NCI-H1694 treated with DMSO at 0.1 percent for 48 hours (cell line): ENCODE results near the gene NOL11.
"Not testable (repeated sequence)": the region's sequence is repeated elsewhere in the genome, so short reads cannot be mapped to it uniquely, and the experiment has no call there.

Source experiments
- DNase-seq: peaks from one replicate; lab custom pipeline; 2025; lab: John Stamatoyannopoulos, UW

Gene NOL11

GRCh38 chr17:67717624-67718324, at the start of gene NOL11:
NOL11 (plus strand) TSS chr17:67717936; CDS start chr17:67717948, 12 bp downstream.
- DNase-seq = peak; percentile 98

- peak; percentile 24 for DNase-seq
Observed at GRCh38 chr17:67671493-67671892, 46.2 kb upstream of the NOL11 start.

GRCh38 chr17:67672592-67673335, 45.0 kb upstream of the NOL11 start:
- no peak for DNase-seq

GRCh38 chr17:67675481-67675880, 42.3 kb upstream of the NOL11 start:
- no peak for DNase-seq

GRCh38 chr17:67676305-67676704, 41.4 kb upstream of the NOL11 start:
- DNase-seq = no peak

GRCh38 chr17:67678414-67678813, 39.3 kb upstream of the NOL11 start:
- DNase-seq = no peak

GRCh38 chr17:67679225-67679624, 38.5 kb upstream of the NOL11 start:
- no peak for DNase-seq

- DNase-seq = no peak
Observed at GRCh38 chr17:67679721-67680120, 38.0 kb upstream of the NOL11 start.

GRCh38 chr17:67680445-67681224, 37.1 kb upstream of the NOL11 start:
- DNase-seq = no peak

- no peak for DNase-seq
Observed at GRCh38 chr17:67682196-67682595, 35.5 kb upstream of the NOL11 start.

GRCh38 chr17:67685351-67685750, 32.4 kb upstream of the NOL11 start:
- no peak for DNase-seq

- DNase-seq = no peak
Observed at GRCh38 chr17:67686241-67686640, 31.5 kb upstream of the NOL11 start.

GRCh38 chr17:67687511-67687910, 30.2 kb upstream of the NOL11 start:
- no peak for DNase-seq

GRCh38 chr17:67689534-67690177, 28.1 kb upstream of the NOL11 start:
- peak; percentile 70 for DNase-seq

- no peak for DNase-seq
Observed at GRCh38 chr17:67693811-67694210, 23.9 kb upstream of the NOL11 start.

- no peak for DNase-seq
Observed at GRCh38 chr17:67696347-67696746, 21.4 kb upstream of the NOL11 start.

GRCh38 chr17:67696853-67697498, 20.8 kb upstream of the NOL11 start:
- no peak for DNase-seq

- DNase-seq = no peak
Observed at GRCh38 chr17:67700037-67700724, 17.6 kb upstream of the NOL11 start.

- DNase-seq = no peak
Observed at GRCh38 chr17:67700725-67701119, 17.0 kb upstream of the NOL11 start.

GRCh38 chr17:67702861-67703260, 14.9 kb upstream of the NOL11 start:
- not testable (repeated sequence) for DNase-seq

GRCh38 chr17:67707442-67707841, 10.3 kb upstream of the NOL11 start:
- no peak for DNase-seq
